Stimulated activated CD4-positive, alpha-beta T cell treated with anti-CD3 and anti-CD28 coated beads, Interleukin-2, amount 100 ng/mL, for 48 hours (primary cell): ENCODE measurements around the gene DNTT.

Experiments
- DNase-seq, 2 donors: peaks; one replicate each; pipeline ENCODE4 v3.0.0-alpha.2; 2020

DNTT gene

DNA sequence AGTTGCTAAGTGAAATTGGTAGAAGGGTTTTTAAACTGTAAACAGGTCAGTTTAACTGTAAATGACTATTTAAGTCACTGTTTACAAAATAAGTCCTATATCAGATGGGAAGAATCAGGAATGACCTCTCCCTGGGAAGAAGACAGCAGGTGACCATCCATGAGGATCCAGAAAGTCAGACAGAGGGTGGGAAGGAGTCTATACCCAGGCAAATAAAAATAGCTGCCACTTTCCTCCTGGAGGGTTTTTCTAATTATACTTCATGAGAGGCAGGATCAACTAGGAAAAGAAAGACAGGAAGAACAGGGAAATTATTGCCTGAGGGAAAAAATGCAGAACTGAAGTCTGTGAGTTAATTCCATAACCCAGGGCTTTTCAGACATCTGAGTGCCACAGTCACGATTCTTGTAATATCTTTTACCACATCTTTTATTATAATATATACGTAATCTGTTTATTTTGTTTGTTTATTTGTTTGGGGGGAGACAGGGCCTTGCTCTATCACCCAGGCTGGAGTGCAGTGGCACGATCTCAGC is 7.0 kb downstream of the DNTT start:
- no peak for DNase-seq

DNA sequence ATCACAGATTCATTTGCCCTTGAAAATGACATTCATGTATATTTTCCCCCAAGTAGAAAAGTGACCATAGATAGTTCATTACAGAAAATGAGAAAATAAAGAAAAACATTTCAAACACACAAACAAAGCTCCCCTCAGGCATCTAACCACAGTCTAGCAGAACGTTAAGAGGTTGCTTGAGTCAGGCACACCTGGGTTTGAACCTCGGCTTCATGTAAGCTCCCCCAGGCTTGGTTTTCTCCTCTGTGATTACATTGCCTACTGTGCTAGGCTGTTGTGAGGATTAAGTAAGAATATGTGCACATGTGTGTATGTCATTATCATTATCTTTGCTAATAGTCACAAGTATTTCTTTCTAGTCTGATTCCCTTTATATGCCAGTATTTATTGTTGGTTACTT is 9.1 kb downstream of the DNTT start:
- DNase-seq: no peak

DNA sequence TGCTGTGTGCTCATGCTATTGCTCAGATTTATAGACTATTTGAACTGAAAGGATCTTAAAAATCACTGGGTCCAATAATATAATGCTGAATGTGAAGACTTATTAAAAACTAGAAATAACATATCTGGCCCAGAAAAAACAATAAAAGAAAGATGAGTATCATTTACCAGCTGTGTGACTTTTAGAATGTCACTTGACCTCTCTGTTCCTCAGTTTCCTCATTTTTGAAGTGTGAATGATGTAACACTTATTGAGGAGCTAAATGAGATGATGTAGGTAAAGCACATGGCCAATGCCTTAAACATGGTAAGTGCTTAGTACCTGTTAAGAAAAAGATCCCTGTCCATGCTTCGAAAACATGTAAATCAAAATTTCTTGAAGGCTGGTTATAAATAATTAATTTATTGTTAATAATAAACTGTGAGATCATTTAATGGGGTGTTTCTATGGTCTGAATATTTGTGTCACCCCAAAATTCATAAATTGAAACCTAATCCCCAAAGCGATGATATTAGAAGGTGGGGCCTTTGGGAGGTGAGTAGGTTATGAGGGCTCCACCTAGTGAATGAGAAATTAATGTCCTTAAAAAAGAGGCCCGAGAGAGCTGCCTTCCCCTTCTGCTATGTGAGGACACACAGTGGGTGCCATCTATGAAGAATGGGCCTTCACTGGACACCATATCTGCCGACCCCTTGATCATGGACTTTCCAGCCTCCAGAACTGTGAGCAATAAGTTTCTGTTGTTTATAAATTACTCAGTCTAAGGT is 13.0 kb downstream of the DNTT start:
- no peak for DNase-seq

DNA sequence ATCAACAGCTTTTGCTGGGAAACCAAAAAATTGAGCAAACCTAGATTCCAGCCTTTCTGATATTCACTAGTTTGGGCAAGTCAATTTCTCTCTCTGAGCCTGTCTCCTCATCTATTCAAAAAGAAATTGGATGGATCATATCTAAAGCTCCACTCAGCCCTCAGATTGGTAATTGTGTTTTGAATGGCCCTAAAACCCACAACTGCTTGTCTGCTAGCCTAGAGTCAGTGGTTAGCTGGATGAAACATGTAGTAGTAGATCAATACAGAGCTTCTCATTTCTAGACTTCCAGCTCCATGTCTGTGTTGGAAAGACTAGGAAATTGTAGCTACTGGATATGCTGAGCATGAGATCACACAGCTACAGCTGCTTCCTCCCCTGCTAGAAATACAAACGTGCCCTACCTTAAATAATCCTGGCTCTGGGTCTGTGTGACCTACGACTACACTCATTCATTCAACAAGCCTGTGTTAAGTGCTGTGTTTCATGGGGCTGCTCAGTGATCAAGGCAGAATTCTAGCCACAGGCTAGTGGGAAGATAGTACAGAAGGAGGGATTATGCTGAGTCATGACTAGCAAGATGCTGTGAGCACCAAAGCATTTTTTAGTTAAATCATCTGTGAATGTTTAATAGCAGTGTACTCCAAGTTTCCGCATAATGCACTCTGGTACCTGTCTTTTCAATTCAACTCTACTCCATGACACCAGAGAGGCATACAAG is 15.7 kb downstream of the DNTT start:
- no peak for DNase-seq

DNA sequence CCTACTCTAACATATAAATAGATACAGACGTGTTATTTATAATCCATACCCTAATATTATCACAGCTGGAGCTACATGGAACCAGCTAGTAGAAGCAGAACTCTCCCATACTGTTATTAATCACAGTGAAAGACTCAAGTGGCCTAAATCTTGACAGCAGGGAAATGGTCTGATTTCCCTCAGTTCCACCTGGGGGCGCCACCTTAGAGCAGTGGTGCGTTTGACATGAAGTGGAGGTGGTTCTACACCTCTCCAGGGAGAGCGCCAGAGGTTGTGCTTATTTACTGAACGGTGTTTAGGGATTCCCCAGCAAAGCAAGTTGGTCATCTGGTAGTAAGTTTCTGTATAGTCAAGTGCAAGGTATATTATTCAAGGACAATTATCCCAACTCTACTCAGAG is 17.6 kb downstream of the DNTT start:
- DNase-seq: no peak

DNA sequence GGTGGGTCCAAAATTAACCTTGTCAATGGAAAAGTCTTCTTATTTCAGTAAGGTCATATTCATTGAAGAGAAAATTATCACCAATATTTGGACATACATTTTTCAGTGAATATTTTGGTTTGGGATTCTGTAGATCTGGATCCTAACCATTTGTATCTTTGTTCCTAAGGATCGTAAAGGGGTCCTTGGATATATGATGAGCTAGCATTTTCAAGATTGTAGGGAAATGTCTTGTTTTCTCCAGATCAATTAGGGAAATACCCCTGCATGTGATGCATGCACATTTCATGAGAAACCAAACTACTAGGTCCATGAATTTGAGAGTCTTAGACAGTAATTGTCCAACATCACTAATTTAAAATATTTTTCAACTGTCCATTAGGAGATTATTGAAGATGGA is 18.0 kb downstream of the DNTT start:
- no peak for DNase-seq

DNA sequence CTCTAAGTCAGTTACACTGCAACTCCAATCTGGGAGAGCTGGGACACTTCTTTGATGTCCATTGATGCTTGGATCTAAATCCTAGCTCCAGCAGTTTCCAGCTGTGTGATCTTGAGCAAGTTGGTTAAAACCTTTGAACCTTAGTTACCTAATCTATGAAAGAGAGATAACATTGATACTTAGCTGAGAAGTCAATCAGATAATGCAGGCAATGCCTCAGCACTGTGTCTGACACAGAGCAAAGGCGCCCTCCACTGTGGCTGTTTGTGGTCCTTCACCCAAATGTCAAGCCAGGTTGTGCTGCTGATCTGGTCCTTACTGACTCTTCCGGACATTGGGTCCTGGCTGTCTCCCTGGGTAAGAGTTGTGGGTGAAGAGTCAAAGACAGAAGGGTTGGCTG is 20.2 kb downstream of the DNTT start:
- no peak for DNase-seq

DNA sequence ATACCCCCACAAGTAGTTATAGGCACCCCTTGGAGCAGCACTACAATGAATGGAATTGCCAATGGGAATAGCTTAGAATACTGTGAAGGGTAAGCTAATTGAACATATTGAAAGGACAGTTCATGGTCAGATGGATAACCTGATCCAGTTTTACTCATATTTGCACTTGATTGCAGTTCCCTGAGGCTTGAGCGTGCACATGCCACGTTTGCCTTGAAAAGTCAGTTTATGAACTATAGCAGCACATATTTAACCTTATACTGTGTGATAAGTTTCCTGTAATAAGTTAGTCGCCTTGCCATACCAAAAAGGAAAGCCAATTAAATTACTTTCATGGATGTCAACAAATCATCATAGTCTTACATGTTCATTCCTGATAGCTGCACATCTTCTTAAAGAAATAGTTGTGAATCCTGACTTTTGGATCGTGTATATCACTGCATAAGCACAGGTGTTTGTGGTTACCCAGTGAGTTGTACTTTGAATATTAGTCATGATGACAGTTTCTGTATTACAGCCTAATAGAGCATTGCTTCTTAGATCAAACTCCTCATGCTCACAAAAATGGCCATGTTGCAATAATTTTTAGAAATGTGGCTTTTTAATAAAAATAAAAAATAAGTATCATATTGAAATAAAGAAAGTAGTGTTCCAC is 21.6 kb downstream of the DNTT start:
- no peak for DNase-seq

DNA sequence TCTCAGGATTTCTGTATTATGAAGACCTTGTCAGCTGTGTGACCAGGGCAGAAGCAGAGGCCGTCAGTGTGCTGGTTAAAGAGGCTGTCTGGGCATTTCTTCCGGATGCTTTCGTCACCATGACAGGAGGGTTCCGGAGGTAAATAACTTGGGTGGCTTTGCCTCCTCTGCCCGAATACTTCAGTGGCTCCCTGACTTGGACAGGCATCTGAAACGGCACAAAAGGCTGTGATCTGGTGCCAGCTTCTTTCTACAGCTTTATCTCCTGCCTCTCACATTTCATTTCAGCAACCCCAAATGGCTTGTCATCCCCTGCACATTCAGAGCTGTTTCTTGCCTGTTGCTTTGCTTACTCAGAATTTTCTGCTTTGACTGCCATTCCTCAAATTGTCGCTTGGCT is 23.2 kb downstream of the DNTT start:
- no peak for DNase-seq

DNA sequence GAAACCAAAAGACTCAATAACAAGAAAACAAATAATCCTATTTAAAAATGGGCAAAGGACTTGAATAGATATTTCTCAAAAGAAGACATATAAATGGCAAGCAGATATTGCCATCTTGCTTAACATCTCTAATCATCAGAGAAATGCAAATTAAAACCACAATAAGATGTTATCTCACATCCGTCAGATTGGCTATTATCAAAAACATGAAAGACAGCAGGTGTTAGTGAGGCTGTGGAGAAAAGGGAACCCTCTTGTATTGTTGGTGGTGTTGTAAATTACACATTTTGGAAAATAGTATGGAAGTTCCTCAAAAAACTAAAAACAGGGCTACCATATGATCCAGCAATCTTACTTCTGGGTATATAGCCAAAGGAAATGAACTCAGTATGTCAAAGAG is 28.9 kb downstream of the DNTT start:
- no peak for DNase-seq

DNA sequence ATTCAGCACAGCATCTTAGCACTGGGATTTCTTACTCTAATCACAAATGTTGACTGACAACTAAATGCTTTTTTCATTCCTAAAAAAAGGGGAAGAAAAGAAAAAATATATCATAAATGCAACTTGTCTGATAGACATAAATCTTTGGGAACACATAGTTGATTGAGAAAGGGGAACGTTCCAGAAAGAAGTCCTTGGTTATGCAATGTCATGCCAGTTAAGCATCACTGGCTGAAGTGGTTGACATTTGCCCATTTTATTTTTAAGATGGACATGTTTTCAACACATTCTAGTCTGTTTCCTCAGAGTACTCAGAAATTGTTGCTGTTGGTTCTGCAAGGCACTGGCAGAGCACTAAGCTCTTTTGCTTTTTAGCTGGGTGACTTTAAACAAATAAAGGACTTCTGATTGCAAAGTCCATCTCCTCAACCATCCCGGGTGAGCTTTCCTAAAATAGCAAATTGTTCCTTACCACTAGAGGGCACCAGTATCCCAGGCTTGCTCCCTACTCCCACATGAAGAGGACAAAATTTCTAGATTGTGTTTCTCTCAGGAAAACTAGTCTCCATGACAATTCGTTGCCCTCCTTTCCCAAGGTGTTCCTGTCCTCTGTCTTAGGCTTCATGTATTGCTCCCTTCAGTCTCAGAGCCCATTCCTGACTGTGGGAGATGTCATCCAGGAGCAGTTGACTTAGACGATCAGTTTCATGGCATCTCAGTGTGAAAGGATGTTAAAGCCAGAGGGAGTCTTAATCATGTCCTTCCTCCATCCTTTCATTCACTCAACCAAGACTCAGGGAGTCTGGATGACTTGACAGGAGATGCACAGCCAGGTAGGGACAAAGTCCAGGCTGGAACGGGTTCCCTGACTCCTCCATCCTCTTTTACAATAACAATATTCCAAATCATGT is 30.6 kb downstream of the DNTT start:
- peak in 1 of 2 donors; percentile 10 for DNase-seq

DNA sequence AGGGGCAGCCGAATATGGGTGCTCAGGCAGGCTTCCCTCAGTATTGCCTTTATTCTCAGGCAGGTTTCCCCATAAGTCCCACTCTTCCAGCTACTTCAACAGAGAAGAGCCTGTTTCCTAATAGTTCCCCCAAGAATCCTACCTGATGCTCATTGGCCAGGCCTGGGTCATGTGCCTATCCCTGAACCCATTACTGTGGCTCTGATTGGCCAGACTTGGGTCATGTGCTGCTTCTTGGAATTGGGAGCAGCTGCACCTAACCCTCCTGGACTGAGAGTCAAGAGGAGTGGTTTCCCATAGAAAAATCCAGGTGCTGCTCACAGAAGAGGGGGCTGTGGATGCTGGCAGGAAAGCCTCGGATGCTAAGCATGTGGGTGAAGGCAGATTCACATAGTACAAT is 32.9 kb downstream of the DNTT start:
- no peak for DNase-seq

DNA sequence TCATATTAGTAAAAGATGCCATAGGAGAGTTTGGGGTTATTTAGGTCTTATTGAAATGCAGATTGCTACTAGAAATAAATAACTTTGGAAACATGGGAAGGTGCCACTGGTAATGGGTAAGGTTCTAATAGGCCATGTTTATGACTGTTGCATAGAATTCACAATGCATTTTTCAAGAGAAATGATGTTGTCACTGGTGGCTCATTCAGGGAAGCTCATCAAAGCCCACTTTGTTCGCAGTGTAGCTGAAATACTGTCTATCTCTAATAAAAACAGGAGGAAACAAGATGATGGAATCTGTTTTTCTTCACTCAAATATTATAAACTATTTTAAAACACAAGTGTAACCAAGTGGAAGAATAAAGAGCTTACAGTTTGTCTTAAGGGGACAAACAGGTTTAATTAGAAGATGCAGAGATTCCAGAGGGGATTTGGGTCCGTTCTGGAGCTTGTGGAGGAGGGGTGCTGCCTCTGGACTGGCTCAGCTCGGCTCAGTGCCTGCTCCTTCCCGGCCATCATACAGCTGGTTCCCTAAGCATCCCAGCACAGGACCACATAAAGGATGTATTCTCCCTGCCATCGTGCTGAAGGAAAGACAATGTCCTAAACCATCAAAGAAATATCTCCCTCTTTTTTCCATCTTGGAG is 34.2 kb downstream of the DNTT start:
- DNase-seq: no peak

DNA sequence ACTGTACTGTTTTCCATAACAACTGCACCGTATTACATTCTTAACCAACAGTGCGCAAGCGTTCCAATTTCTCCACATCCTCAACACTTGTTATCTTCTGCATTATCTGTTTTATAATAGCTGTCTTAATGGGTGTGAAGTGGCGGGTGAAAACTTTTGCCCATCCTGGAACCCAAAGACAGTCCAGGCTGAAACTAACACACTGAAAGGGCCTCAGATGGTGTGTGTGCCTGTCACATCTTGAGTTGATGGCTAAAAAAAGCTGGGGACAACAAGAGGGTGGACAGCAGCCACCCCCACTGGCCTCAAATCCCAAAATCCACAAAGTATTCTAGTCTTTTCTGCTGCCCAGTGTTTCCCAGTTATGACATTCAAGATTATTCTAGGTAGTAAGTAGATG is 35.1 kb downstream of the DNTT start:
- no peak for DNase-seq

DNA sequence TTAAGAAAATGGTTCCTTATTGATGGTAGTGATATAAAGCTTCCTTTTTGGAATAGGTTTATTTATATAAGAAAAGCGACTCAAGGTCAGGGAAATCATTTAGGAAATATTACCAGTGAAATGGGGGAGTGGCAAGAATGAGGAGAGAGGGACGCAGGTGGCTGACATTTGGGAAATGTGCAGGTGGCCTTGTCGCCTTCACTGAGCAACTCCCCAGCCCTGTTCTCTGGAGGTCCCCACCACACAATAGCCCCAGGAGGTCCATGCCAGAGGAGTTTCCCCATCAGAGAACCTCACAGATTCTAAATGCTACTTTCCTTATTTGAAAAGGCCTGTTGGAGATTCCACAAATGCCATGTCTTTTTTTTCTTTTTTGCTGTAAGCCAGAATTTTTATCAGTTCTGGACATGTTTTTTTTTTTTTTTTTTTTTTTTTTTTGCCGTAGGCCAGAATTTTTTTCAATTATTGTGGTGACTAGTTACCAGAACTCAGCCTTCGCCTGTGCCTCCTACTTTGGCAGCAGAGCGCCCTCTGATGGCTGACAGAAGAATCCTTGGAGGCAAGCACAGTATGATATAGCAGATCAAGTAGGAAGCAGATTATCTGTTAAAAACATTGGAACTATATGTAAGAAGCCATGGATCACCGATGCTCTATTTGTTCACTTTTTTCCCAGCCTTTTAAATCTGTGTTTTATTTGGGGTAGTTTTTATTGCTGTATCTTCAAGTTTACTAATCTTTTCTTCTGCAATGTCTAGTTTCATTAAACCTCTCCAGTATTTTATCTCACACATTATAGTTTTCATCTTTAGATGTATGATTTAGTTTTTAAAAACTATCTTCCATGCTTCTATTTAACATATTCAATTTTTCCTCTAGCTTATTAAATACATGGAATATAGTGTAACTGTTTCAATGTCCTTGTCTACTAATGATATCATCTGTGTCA is 36.0 kb downstream of the DNTT start:
- peak; percentile 55 to 61 for DNase-seq

DNA sequence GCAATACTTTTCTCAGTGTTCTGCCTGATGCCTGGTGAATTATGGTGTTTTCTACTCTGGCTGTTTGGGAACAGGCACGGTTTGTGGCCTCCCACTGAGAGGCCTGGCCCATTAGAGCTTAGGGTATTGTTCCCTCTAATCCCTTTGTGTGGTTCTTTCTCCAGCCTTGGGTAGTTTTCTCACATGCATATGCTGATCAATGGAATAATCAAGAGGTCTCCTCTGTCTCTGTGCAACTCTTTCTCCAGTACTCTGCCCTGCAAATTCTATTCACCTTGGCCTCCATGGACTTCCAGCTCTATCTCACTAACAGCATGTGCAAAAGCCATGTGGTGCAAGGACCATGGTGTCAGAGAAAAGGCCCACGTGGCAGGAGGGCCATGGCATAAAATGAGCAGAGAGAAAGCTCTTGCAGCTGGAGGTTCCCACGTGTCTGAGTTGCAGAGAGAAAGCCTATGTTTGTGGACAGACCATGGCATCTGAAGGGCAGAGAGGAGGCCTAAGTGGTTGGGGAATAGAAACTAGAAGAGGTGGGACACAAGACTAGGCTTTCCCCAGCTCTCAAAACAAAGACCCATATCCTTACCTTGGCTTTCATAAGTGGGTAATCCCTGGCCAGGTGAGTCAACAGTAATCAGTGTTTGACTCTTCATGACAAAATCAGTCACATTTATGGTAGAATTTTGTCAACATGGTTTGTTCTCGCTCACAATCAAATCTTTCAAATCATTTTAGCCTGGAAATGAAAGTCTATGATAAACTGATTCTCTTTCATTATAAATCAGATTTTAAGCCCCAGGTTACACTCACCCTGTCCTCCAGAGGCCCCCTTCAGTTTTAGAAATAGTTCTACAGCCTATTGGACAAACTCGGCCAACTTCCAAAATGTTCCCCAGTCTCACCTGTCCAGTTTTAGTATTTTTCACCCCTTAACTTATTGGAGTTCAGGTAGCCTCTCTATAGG is 37.3 kb downstream of the DNTT start:
- no peak for DNase-seq

DNA sequence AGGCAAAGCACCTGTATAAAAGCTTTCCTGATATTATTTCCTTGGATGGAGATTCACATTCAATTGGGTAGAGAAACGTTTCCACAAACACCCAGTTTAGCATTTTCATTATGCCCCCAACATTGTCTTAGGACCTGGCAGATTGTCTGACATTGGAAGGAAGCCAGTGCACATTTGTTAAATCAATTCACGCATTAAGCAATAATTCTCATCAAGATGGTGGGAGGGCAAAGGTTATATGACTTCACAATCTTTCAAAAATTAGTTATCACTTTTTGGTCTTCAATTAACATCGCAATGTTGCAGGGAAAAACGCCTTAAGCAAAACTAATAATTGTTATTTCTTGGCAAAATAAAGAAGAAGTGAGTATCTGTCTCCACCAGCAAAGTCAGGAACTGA is 38.2 kb downstream of the DNTT start:
- no peak for DNase-seq

DNA sequence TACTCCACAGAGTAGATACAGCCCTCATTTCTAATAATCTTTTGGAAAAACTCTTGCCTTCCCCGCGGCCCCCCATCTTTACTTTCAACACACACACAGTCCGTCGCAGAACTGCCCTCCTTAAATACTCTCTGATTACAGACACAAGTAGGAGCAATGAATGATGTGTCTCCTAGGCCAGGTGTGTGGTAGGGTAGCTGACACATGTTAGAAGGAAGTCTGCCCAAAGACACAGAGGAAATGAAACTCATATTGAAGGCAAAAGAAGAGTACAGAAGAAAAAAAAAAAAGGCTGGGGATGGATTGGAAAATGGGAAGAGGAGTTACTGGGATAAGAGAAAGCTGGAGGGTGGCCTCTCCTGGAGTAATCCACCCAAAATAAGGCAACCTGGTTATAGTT is 39.9 kb downstream of the DNTT start:
- no peak for DNase-seq

DNA sequence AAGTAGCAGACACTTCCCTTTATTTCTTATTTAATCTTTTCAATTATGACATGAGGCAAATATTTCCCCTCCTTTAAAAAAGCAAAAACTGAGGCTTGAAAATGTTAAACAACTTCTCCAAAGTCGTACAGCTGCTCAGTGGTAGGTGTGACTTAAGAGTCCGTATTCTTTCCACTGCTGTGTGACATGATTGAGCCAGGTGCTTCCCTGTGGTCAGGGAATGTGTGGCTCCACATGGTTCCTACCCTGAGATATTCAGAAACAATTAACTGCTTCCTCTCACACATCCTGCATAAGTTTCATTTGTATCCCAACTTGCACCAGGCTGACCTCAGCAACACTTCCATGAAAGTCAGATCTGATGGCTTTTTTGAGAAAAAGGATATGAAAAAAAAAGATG is 41.0 kb downstream of the DNTT start:
- no peak for DNase-seq

DNA sequence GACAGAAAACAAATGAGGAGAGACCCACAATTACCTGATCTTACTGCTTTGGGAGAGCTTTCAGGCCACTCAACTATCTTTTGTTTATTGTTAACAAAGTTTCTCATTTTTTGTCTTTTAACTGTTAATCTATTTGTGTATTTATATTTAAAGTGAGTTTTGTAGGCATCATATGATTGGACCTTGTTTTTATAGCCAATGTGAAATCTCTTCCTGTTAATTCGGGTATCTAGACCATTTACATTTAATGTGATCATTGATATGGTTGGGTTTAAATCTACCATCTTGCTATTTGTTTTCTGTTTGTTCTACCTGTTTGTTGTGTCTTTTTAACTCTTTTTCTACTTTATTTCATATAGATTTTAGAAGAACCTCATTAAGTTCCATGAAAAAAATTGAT is 42.1 kb downstream of the DNTT start:
- no peak for DNase-seq
